CD4-positive, alpha-beta T cell treated with Interferon gamma for 1 hour (primary cell): ENCODE results near the gene RHBDF2.
"Not testable (repeated sequence)": the region's sequence is repeated elsewhere in the genome, so short reads cannot be mapped to it uniquely, and the experiment has no call there.

Experiments
- DNase-seq: peaks from one replicate; pipeline ENCODE4 v3.0.0-alpha.2; 2020

Gene RHBDF2

DNA sequence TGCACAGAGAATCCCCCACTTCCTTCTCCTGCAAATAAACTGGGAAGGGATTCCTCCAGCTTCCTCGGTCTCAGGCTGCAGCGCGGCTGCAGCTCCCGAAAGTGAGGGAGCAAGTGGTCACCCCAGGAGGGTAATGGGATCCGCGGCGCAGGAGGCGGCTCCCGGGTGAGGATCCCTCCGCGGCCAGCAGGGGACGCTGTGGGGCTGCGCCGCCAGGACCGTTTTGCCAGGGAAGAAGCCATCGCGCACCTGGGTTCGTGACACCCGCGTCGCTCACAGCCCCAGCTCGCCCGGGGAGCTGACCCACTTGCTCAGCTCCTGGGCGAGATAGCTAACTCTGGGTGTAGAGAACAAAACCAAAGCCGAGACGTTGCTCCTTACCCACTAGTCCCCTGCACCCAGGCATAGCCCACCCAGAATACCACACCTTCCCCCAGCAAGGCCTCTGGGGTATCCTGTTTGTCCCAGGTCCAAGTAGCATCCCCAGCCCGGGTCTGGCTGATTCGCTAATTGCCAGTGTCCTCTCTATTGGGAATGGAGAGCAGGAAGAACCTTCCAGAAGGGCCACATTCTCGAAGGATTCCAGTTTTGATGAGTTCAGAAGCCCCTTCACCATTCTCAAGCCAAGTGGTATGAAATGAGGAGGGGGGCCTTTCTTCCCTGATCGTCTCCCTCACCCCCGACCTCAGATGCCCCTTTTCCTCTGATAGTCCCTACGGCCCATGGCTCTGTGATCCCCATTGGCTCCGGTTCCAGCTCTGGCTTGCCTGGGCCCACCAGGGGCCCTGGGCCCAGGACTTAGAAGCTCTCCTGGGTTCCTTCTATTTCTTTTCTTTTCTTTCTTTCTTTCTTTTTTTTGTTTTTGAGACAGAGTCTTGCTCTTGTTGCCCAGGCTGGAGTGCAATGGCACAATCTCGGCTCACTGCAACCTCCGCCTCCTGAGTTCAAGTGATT lies 22.1 kb upstream of the RHBDF2 start:
- DNase-seq = peak; percentile 77

DNA sequence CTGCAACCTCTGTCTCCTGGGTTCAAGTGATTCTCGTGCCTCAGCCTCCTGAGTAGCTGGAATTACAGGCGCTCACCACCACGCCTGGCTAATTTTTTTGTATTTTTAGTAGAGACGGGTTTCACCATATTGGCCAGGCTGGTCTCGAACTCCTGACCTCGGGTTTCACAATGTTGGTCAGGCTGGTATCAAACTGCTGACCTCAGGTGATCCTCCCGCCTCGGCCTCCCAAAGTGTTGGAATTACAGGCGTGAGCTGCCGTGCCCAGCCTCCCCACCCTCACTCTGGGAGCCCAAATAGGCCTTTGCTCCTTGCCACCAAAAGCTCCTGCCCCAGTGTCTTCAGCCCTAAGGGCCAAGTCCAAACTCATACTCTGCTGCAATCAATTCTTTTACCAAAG lies 20.5 kb upstream of the RHBDF2 start:
- DNase-seq = not testable (repeated sequence)

DNA sequence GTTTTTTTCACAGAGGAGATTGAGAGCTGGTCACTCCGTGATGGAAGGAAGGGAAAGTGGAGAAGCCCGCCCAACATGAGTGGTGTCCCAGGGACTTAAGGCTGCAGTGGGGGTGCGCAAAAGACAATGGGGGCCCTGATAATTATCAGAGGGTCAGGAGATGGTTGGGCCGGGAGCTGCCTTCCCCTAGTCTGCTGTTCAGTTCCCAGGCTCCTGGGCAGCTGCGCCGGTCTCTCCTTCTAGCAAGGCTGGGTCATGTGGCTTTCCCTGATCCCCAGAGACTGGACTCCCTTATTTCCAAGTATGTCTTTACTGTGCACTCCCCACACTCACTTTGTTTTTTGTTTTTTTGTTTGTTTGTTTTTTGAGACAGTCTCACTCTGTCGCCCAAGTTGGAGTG lies 20.0 kb upstream of the RHBDF2 start:
- DNase-seq = no peak

DNA sequence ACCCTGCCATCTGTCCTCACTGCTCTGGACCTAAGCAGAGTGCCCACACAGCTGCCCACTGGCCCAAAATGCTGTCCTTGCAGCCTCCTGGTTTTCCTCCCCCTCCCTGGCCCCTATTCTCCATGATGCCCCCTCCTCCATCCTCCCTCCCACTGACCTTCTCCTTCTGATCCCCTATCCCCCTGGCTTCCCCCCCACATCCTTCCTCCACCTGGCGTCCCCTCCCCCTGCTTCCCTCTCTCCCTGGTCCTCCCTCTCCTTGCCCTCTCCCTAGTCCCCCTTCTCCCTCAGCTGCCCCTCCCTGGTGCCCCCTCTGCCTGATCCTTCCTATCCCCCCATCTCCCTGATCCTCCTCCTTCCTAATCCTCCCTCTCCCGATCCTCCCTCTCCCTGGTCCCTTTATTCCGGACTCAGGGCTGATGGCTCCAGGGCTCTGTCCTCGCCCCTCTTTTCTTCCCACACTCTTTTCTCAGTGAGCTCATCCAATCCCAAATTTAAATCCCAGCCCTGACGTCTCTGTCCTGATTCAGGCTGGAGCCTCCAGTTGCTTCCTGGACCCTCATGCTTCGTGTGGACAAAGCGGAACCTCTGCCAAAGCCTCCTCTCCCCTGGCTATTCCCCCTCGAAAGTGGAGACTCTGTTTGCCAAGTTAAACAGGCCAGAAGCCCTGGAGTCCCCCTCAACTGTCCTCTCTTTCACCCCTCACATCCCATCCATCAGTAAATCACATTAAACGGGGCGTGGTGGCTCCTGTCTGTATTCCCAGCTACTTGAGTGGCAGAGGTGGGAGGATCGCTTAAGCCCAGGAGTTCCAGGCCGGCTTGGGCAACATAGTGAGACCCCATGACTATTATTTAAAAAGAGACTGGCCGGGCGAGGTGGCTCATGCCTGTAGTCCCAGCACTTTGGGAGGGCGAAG lies 18.1 kb upstream of the RHBDF2 start:
- DNase-seq = no peak

DNA sequence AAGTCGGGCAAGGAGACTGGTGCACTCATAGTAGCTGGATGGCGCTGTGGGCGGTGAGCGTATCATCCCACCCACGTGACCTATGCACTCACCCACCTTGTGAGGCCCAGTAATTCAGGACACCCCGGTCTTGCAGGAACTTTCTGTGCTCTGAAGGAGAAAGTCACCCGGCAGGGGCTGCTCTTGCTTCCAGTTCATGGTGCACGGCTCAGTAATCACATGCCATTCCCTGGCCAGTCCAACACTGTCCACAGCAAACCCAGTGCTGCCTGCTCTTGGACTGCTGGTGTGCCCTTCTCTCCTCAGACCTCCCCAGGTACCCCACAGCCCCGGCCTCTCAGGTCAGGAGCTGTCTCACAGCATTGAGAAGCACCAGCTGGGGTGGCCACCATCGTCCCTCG lies 16.4 kb upstream of the RHBDF2 start:
- DNase-seq = no peak

DNA sequence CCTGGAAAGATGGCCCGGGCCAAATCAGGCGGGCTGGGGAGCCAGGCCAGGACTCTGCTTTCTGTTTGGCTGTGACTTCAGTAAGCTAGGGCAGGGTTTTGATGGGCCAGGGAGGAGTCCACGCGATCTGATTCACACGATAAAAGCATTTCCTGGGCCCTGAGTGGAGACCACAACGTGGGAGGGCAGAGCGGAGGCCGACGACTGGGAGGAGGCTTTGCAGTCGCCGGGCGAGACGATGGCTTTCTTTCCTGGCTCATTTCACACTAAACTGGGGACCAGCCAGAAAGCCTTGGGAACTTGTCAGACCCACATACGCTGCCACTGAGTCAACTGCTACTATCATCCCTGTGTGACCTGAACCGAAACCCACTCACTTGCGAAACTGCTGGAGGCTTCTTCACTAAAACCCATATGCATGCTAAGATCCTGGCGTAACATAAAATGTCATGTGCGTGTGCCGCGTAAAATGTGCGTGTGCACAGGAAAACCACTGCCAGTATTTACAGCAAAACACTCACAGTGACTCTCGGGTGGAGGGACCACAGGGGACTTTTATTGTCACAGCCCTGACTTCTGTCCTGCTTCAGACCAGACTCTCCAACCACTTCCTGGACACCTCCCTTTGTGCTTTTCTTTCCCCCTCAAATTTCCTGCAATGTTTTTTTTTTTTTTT lies 14.2 kb upstream of the RHBDF2 start:
- DNase-seq = peak; percentile 87

DNA sequence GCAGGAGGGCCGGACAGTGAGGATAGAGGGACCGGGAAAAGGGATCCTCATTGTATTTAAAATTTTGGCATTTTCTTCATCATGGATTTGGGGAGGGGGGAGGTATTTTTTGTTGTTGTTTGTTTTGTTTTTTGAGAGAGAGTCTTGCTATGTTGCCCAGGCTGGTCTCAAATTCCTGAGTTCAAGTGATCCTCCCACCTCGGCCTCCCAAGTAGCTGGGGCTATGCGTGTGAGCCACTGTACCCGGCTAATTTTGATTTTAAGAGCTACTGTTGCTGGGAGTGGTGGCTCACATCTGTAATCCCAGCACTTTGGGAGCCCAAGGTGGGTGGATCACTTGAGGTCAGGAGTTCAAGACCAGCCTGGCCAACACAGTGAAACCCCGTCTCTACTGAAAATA lies 13.1 kb upstream of the RHBDF2 start:
- not testable (repeated sequence) for DNase-seq

DNA sequence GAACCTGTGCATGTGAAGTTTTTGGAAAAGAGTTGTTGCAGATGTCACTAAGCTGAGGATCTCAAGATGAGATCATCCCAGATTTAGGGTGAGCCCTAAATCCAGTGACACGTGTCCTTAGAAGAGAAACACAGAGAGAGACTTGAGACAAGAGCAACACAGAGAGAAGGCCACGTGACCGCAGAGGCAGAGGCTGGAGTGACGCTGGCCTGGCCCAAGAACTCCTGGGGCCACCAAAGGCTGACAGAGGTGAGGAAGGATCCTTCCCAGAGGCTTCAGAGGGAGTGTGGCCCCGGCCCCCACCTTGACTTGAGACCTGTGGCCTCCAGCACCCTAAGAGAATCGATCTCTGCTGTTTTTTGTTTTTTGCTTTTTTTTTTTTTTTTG lies 12.1 kb upstream of the RHBDF2 start:
- no peak for DNase-seq

DNA sequence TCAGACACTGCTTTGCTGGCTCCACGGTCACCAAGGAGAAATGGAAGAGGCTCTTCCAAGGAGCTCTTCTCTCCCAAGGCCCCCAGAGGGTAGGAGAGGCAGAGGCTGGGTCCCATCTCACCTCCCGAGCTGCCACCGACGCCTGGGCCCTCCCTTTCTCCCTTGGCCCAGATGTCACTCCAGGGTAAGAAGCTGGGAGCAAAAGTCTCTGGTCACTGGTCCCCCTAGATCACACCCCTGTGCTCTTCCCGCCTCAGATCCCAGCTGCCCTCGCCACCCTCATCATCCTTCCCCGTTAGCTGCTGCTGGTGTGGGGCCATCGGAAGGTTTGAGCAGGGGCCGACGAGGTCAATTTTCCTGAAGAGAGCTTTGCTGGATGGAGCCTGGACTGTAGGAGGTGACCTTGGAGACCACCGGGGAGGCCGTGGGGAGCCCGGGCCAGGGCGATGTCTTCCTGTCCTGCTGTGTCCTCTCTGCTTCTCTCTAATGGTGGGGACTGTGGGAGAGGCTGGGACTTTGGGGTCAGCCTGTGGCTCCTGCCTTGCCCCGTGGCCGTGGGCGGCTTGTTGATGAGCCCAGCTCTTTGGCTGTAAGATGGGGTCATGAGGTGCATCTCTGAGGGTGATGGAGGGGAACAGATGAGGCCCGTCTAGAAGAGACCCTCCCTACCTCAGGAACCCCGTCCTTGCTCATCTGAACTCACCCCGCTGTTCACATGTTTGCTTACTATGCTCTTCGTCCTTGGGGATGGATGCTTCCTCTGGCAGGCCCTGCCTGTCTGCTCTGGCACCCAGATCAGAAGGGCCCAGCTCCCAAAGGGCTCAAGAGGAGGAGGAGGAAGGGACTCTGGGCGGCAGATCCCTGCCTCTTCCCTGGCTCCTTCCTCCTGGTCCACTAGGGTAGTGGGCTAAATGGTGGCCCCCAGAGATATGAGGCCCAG lies 11.4 kb upstream of the RHBDF2 start:
- DNase-seq = no peak

DNA sequence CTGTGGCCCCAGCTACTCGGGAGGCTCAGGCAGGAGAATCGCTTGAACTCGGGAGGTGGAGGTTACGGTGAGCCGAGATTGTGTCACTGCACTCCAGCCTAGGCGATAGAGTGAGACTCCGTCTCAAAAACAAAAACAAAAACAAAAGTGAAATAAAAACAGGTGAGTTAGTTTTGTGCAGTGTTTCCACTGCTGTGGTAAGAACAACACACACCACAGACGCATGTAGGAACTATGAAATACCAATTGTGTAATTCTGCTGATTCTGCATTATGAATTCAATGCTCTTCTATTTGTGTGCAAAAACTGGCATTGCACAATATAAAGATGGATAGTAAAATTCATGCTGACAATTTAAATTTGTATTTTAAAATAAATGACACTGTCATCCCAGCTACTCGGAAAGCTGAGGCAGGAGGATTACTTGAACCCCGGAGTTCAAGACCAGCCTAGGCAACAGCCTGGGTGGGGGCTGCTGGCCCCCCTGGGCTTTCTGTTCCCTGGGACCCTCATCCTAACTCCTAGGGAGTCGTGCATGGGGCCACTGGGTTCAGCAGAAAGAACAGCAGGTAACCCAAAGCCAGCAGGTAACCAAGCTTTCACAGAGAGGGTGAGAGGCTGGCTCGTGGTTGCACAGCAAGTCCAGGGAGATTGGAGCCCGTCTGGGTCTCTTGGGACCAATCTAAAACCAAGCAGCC lies 10.6 kb upstream of the RHBDF2 start:
- DNase-seq = no peak

DNA sequence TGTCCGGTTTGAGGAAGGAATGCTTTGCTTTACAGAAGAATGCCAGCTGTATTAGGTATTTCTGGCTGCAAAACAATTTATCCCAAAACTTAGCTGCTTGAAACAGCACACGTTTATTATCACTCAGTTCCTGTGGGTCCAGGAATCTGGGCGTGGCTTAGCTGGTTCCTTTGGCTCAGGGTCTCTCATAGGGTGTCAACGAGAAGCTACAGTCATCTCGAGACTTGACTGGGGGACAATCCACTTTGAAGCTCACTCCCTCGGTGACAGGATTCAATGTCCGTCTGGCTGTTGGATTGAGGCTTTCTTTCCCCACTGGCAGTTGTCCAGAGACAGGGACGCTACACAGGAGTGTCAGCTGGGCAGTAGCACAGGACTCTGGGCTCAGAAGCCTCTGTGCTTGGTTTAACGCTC lies 9.6 kb upstream of the RHBDF2 start:
- DNase-seq = no peak

DNA sequence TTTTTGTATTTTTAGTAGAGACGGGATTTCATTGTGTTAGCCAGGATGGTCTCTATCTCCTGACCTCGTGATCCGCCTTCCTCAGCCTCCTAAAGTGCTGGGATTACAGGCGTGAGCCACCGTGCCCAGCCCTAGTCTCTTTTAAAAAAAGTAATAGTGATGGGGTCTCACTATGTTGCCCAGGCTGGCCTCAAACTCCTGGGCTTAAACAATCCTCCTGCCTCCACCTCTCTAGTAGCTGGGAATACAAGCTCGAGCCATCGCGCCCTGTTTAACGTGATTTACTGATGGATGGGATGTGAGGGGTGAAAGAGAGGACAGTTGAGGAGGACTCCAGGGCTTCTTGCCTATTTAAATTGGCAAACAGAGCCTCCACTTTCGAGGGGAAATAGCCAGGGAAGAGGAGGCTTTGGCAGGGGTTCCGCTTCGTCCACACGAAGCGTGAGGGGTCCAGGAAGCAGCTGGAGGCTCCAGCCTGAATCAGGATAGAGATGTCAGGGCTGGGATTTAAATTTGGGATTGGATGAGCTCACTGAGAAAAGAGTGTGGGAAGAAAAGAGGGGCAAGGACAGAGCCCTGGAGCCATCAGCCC lies 7.3 kb upstream of the RHBDF2 start:
- not testable (repeated sequence) for DNase-seq

DNA sequence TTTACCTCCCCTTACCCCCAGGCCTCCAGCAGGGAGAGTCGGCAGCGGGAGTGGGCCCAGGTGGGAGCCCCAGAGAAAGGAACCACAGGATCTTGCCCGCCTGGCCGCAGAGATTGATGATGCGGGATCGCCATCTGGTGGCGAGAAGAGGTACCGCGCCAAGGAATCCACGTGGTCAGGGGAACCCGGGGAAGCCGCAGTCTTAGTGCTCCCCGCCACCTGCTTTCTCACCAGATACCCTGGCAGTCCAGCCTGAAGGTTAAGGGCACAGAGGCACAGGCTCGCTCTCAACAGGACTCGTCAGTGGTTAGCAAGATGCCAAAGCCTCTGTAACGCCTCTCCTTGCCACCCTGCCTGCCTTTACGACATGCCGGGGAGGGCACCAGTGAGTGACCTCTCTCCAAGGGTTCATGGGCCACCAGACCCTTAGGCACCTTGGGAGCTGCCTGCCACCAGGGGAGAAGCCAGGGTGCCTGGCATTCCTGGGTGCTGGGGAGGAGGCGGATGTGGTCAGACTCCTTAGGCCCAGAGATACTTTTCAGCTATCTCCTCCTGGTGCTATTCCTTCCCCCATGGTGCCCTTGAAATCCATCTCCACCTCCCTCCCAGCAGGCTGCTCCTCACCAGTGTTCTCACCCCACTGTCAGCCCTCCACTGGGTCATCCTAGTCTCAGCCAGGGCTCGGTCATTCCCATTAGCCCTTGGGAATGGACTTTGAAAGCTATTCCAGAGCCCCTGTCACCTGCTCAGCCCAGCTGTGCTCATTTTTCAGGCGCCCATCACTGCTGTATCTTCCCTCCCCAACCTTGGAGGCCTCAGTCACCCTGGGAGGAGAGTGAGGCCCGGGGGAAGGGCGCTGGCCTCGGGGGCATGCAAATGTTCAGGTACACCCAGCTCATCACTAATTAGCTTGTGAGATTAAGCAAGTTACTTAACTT lies 5.5 kb upstream of the RHBDF2 start:
- DNase-seq = peak; percentile 86

DNA sequence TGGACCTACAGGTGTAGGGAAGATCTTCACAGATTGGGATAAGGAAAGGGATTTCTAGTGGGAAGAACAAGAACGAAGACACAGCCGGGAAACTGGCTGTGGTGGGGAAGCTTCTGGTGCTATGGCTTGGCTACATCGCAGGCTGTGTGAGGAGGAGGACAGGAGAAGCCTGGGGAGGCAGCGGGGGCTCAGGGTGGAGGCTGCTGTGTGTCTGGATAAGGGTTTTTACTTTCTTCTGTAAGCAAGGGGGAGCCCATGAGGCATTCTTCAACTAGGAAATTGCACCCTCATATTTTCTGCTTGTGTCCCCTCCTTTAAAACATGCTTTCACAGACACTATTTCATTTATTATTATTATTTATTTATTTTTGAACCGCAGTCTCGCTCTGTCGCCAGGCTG lies 2.9 kb upstream of the RHBDF2 start:
- no peak for DNase-seq

DNA sequence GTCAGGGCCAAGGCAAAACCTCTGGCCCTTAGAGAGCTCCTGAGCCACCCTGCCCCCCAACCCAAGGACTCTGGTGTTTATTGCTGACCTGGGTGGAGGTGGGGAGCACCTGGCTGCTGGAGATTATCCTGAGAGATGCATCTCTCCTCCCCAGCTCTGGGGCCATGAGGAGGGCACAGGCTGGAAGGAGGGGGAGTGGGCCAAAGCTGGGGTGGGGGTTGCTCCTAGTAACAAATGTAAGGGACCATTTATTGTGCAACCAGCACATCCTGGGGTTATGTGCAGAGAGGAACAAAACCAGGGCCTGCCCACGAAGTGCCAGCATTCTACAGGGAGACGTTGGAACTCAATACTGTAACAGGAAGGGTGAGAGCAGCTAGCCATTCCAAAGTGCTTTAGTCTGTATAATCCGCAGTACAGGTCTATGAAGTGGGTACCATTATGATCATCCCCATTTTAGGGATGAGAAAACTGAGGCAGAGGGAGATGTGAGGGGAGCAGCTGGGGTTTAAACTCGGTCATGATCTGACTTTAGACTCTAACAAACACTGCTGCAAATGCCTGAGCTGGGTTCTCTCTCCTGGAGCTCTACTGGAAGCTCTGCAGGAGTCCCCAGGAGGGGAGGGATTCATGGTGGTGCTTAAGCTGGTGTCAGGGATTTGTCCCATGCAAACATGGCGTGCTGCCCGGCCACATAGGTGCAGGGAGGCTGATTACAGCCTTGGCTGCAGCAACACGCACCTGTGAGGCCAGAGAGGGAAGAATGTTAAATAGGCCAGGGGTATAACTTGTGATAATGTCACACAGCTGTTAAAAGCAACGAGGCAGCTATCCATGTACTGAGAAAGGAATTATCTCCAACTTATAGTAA lies 1.4 kb upstream of the RHBDF2 start:
- no peak for DNase-seq

DNA sequence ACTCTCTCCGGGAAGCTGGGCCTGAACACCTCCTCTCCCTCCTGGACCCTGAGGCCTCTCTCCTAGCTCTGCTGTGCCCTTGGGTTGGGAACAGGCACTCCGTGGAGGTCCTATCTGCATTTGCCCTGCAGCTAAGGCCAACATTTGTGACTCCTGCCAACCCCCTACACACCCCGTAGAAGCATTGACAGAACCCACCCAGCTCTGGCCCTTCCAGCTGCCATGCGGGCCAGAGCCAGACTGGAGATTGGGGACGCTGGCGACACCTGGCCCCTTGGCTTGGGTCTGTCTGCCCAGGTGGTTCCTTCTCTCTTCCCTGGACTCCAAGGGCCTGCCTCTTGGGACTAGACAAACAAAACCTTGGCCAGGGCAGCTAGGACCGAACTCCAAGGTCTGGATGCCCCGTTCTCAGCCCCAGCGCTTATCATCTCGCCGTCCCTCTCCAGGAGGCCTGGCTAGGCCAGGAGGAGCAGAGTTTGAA lies 644 bp upstream of the RHBDF2 start:
- no peak for DNase-seq

DNA sequence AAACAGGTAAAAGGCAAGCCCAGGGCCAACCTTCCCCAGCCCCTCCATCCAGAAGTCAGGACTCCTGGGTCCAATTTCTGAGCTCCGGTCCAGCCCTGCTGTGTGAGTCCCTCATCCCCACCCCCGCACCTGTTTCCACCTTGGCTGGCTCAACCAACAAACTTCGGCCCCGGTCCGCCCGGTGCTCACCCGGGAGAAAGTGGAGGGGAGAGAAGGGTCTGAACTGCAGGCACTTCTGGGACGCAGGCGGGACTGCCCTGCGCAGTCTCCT lies 541 bp downstream of the RHBDF2 start:
- no peak for DNase-seq

DNA sequence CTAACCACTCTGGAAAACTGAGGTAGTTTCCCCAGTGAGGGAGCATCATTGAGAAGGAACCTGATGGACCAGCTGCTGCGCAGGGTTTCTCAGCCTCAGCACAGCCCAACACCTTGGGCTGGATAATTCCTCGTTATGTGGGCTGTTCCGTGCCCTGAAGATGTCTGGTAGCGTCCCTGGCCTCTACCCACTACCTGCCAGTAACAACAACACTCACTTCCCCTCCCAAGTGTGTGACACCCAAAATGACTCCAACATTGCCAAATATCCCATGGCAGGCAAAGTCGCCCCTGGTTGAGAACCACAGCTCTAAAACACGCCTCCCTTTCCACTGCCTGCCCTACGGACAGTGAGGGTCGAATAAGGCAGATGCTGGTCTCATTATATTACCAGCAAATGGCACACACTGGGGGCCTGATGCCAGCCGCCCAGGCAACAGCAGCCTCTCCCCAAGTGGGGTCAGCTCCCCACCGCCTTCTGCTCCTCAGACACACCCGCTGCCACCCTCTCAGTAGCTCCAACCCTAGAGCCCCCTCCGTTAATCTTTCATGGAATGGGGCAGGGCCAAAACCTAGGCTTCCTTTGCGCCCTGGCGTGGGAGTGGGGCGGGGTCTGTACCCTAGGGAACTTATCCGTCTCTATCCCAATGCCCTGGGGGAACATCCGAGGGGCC lies 1.0 kb downstream of the RHBDF2 start:
- DNase-seq = peak; percentile 47
